Aorta (tissue), 5 donors: ENCODE data around the gene IL6R. TPM values are rescaled to one million over a fixed set of nuclear protein-coding genes. Genes with fewer than 3 reads are reported as not detected.
A peak's percentile ranks its signal among the peaks of the same experiment; 100 is the strongest.

Experiments used
- ATAC-seq: fragments of 200-7000 bp; cut with Tn5 transposase; one replicate; pipeline ENCODE4 v1.9.1; 2022; ENCODE audit warnings: moderate library complexity; ENCODE audit not compliant: low FRiP score
- DNase-seq, 2 donors: peaks; one replicate each; pipeline ENCODE4 v3.0.0-alpha.2; 2020
- H3K27ac ChIP-seq, 2 donors: one replicate each; pipeline ENCODE4 v1.5.1; 2013; ENCODE audit warnings: low read length in 2 of 2, mild to moderate bottlenecking in 2 of 2, moderate library complexity in 2 of 2, control low read depth in 1 of 2, inconsistent platforms in 1 of 2, low read depth in 1 of 2
- H3K27me3 ChIP-seq, 2 donors: one replicate each; pipeline ENCODE4 v1.6.1; 2013; ENCODE audit warnings: control low read depth in 1 of 2, low read length in 1 of 2, mild to moderate bottlenecking in 1 of 2, moderate library complexity in 1 of 2; ENCODE audit not compliant: insufficient read depth in 2 of 2, control insufficient read depth in 1 of 2
- H3K36me3 ChIP-seq, 2 donors: one replicate each; pipeline ENCODE4 v1.6.1; 2013; ENCODE audit warnings: control low read depth in 1 of 2, low read length in 1 of 2, mild to moderate bottlenecking in 1 of 2; ENCODE audit not compliant: insufficient read depth in 2 of 2, control insufficient read depth in 1 of 2
- H3K4me1 ChIP-seq, 2 donors: one replicate each; pipeline ENCODE4 v1.6.1; 2013; ENCODE audit warnings: low read length in 2 of 2, control low read depth in 1 of 2, mild to moderate bottlenecking in 1 of 2, moderate library complexity in 1 of 2; ENCODE audit not compliant: insufficient read depth in 2 of 2, control insufficient read depth in 1 of 2
- H3K4me3 ChIP-seq, 2 donors: one replicate each; pipeline ENCODE4 v1.5.1; 2013; ENCODE audit warnings: low read length in 2 of 2, control low read depth in 1 of 2, mild to moderate bottlenecking in 1 of 2
- H3K9me3 ChIP-seq: one replicate; pipeline ENCODE4 v1.6.1; 2013; ENCODE audit warnings: mild to moderate bottlenecking, low read length; ENCODE audit not compliant: control insufficient read depth
- WGBS, 2 donors: extraction: QIAGEN DNeasy Blood & Tissue Kit; methylation state at CpG; one replicate each; pipeline ENCODE4 v1.1.7; 2013; 5-methylcytosine and 5-hydroxymethylcytosine counted together
- intact Hi-C, 2 donors: fragments of 100-400 bp; cut with DNase I; formaldehyde crosslinking; loops; one replicate each; pipeline versions ENCODE4 v1.14.2 to v1.15.0; 2022
- polyA plus RNA-seq, 2 donors: library from polyadenylated mRNA; stranded (reverse); fragments of 200-250 nt; gene quantifications; one replicate each; pipeline ENCODE4 v1.2.3, GENCODE V29; 2013
- total RNA-seq, 2 donors: library from RNA; stranded (reverse); fragmentation: NEBNext Ultra II Directional; extraction: Animal tissue kit (Norgen Biotek cat#: 25700); gene quantifications; one replicate each; pipeline ENCODE4 v1.2.1, GENCODE V29; 2021
- donor health status: healthy with polysubstance abuse.
- donor health status: Bipolar disorder and iron deficiency.
- donor health status: DM: no; HTN: no; CAD: no.
- donor health status: DM: no; HTN: no; CAD: no.
- donor health status: DM: yes; HTN: yes; CAD: no.

Gene IL6R
- total and polyA plus RNA-seq, 4 donors, result 3.6 to 18.2 (median 11.6) TPM

DNA sequence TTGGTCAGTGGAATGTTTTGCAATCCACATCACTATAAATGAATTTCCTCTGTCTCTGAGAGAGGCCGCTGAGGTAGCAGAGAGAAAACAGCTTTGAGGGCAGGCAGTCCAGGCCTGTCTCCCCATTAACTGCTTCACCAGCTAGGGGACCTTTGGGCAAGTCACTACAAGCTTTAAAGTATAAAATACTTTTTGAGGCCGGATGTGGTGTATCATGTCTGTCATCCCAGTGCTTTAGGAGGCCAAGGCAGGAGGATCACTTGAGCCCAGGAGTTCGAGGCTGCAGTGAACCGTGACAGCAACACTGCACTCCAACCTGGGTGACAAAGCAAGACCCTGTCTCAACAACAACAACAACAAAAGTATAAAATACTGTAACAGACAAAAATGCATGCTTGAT lies 6.4 kb downstream of the IL6R start:
- WGBS, 2 donors, result 92 to 94% methylated on average over 4 of the region's 4 CpGs
- Histone ChIP-seq H3K27ac (no peak overlapping the region), H3K4me3 (no peak overlapping the region), H3K27me3 (no peaks in the 10 kb centered on the region), H3K9me3 (no peaks in the 10 kb centered on the region), H3K36me3 (no peaks in the 10 kb centered on the region), H3K4me1 (no peaks in the 10 kb centered on the region)
- intact Hi-C loops, result no loop called here
- ATAC-seq, result no peak
- DNase-seq, result peak in 1 of 2 donors; percentile 19

DNA sequence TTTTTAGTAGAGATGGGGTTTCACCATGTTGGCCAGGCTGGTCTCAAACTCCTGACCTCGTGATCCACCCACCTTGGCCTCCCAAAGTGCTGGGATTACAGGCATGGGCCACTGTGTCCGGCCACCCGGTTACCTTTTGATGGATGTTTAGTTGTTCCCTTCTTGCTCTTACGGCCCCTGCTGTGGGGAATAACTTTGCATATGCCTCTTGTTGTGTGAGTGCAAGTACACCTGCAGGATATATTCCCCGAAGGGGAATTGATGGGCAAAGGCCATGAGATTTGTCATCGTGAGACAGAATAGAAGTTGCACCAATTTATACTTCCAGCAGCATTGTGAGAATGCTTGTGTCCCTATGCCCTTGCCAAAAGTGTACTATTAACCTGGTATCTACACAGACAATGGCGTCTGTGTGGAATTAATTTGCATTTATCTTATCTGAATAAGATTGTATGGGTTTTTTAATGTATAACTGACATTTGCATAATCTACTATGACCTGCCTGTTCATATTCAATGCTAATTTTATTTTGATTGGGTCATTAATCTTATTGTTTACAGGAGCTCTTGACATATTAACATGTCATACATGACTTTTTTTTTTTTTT lies 8.1 kb downstream of the IL6R start:
- no peak overlapping the region for H3K27ac ChIP-seq
- 88 to 91% methylated on average over 7 of the region's 7 CpGs for WGBS, 2 donors

DNA sequence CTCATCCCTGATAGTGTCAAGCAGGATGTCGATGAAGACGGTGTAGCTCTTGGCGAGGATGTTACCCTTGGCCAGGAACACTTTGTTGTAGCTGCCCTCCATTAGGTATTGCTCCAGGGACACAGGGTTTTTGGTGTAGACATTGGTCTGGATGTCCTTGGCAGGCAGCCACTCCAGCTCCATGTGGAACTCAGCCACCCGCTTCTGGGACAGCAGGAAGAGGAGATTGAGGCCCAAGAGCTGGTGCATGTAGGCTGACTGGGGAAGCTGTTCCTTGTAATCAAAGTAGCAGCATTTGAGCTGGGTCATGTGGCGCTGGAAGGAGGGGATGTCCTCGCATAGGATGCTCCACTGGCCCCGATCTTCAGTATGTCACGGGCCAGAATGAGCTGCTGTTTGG lies 9.5 kb downstream of the IL6R start:
- intact Hi-C loops, result no loop called here
- H3K4me1 ChIP-seq, result peaks cover 0 to 4% of the 10 kb centered on the region in 2 donors
- ATAC-seq (no peak), DNase-seq (peak; percentile 37 to 71)
- WGBS, 2 donors, result 83 to 85% methylated on average over 8 of the region's 8 CpGs
- no peaks in the 10 kb centered on the region for H3K36me3 ChIP-seq
- H3K9me3 ChIP-seq, result no peaks in the 10 kb centered on the region
- no peak overlapping the region for H3K4me3 ChIP-seq
- no peaks in the 10 kb centered on the region for H3K27me3 ChIP-seq
- no peak overlapping the region for H3K27ac ChIP-seq

More for the DNA sequence above, 8.1 kb downstream of the IL6R start:
- Histone ChIP-seq H3K27me3 (no peaks in the 10 kb centered on the region), H3K36me3 (no peaks in the 10 kb centered on the region), H3K9me3 (no peaks in the 10 kb centered on the region), H3K4me1 (no peaks in the 10 kb centered on the region), H3K4me3 (no peak overlapping the region)
- DNase-seq, result peak in 1 of 2 donors; percentile 23
- intact Hi-C loops, result no loop called here
- no peak for ATAC-seq

- Histone ChIP-seq H3K4me3 (no peak overlapping the region), H3K36me3 (no peaks in the 10 kb centered on the region), H3K4me1 (peaks cover 0 to 4% of the 10 kb centered on the region in 2 donors), H3K27ac (no peak overlapping the region), H3K9me3 (no peaks in the 10 kb centered on the region), H3K27me3 (no peaks in the 10 kb centered on the region)
- WGBS, 2 donors, result 96% methylated on average over 10 of the region's 10 CpGs
- peak; percentile 31 to 43 for DNase-seq
- no peak for ATAC-seq
- intact Hi-C loops, result no loop called here
Measured at GRCh38 chr1:154416471-154417337, 11.6 kb downstream of the IL6R start.

DNA sequence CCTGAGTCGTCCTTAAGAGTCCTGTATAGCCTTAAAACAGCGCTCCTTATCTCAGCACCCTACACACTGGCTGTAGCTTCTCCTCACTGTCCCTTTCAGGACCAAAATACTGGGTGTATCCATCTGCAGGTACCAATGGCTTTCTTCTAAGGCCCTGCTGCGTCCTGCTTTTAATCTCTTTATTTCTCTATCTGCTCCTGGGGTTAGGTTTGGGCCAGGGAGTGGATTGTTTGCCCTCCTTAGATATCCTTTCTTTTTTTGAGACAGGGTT lies 12.1 kb downstream of the IL6R start:
- DNase-seq, result no peak
- no peak overlapping the region for H3K4me3 ChIP-seq
- H3K36me3 ChIP-seq, result no peaks in the 10 kb centered on the region
- intact Hi-C loops, result no loop called here
- ATAC-seq, result no peak
- H3K9me3 ChIP-seq, result no peaks in the 10 kb centered on the region
- 92 to 93% methylated on average over 3 of the region's 3 CpGs for WGBS, 2 donors
- H3K27me3 ChIP-seq, result no peaks in the 10 kb centered on the region
- H3K4me1 ChIP-seq, result peaks cover 0 to 4% of the 10 kb centered on the region in 2 donors
- H3K27ac ChIP-seq, result no peak overlapping the region

GRCh38 chr1:154418062-154418921 lies 13.1 kb downstream of the IL6R start:
- intact Hi-C loops, result no loop called here
- no peaks in the 10 kb centered on the region for H3K9me3 ChIP-seq
- H3K27me3 ChIP-seq, result no peaks in the 10 kb centered on the region
- H3K36me3 ChIP-seq, result no peaks in the 10 kb centered on the region
- DNase-seq, result peak; percentile 44 to 75
- no peak overlapping the region for H3K27ac ChIP-seq
- H3K4me3 ChIP-seq, result no peak overlapping the region
- no peak for ATAC-seq
- 58 to 62% methylated on average over 17 of the region's 17 CpGs for WGBS, 2 donors
- H3K4me1 ChIP-seq, result peaks cover 0 to 4% of the 10 kb centered on the region in 2 donors

- Histone ChIP-seq H3K9me3 (no peaks in the 10 kb centered on the region), H3K27ac (no peak overlapping the region), H3K4me1 (peaks cover 0 to 8% of the 10 kb centered on the region in 2 donors), H3K36me3 (no peaks in the 10 kb centered on the region), H3K27me3 (no peaks in the 10 kb centered on the region), H3K4me3 (no peak overlapping the region)
- DNase-seq (no peak), ATAC-seq (no peak)
- 26 to 28% methylated on average over 5 of the region's 5 CpGs for WGBS, 2 donors
- intact Hi-C loops, result loop anchor here in 1 of 2 donors (1.0 kb wide), 1 partner anchor 13 kb away; no protein-coding TSS in a partner anchor
Measured at GRCh38 chr1:154418923-154419619, 13.9 kb downstream of the IL6R start.
